Measurements from ENCODE around the gene PPP6R1. TPM values are rescaled to one million over a fixed set of nuclear protein-coding genes. Genes with fewer than 3 reads are reported as not detected.

PPP6R1 gene
- total RNA-seq, 1 experiment from 2014 or later = 172 TPM

DNA sequence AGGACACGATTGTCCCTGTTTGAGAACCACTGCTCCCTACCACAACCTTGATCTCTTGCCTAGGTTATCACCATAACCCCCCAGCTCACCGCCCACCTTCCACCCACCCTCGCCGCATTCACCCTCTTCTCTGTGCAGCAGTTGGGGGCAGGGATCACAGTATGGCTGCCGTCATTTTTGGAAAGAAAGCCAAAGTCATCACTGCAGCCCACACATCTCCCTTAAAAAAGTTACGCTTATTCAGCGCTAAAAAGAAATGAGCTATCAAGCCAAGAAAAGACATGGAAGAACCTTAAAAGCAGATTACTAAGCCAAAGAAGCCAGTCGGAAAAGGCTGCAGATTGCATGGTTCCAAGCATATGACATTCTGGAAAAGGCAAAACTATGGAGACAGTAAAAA is 10.5 kb upstream of the PPP6R1 start:
- ATAC-seq (no peak), DNase-seq (ENCODE audit: low read depth, low spot score) (no peak)
- TF ChIP-seq, protein P1, sequence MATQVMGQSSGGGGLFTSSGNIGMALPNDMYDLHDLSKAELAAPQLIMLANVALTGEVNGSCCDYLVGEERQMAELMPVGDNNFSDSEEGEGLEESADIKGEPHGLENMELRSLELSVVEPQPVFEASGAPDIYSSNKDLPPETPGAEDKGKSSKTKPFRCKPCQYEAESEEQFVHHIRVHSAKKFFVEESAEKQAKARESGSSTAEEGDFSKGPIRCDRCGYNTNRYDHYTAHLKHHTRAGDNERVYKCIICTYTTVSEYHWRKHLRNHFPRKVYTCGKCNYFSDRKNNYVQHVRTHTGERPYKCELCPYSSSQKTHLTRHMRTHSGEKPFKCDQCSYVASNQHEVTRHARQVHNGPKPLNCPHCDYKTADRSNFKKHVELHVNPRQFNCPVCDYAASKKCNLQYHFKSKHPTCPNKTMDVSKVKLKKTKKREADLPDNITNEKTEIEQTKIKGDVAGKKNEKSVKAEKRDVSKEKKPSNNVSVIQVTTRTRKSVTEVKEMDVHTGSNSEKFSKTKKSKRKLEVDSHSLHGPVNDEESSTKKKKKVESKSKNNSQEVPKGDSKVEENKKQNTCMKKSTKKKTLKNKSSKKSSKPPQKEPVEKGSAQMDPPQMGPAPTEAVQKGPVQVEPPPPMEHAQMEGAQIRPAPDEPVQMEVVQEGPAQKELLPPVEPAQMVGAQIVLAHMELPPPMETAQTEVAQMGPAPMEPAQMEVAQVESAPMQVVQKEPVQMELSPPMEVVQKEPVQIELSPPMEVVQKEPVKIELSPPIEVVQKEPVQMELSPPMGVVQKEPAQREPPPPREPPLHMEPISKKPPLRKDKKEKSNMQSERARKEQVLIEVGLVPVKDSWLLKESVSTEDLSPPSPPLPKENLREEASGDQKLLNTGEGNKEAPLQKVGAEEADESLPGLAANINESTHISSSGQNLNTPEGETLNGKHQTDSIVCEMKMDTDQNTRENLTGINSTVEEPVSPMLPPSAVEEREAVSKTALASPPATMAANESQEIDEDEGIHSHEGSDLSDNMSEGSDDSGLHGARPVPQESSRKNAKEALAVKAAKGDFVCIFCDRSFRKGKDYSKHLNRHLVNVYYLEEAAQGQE (IDR thresholded peaks at IDR 0.05; ENCODE audit: insufficient read depth in 1 of 2, low read depth in 2 of 2, low read length in 1 of 2) = no peak
- TF ChIP-seq, protein P2, sequence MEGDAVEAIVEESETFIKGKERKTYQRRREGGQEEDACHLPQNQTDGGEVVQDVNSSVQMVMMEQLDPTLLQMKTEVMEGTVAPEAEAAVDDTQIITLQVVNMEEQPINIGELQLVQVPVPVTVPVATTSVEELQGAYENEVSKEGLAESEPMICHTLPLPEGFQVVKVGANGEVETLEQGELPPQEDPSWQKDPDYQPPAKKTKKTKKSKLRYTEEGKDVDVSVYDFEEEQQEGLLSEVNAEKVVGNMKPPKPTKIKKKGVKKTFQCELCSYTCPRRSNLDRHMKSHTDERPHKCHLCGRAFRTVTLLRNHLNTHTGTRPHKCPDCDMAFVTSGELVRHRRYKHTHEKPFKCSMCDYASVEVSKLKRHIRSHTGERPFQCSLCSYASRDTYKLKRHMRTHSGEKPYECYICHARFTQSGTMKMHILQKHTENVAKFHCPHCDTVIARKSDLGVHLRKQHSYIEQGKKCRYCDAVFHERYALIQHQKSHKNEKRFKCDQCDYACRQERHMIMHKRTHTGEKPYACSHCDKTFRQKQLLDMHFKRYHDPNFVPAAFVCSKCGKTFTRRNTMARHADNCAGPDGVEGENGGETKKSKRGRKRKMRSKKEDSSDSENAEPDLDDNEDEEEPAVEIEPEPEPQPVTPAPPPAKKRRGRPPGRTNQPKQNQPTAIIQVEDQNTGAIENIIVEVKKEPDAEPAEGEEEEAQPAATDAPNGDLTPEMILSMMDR (IDR thresholded peaks at IDR 0.05) = no peak
- no peak for TF ChIP-seq SIN3A (IDR thresholded peaks at IDR 0.05; ENCODE audit: borderline replicate concordance, insufficient read depth, low read depth, low read length)
- TF ChIP-seq TCF7L2 (IDR thresholded peaks at IDR 0.05; ENCODE audit: low read depth, low read length) = no peak
- TF ChIP-seq POLR2AphosphoS5 (IDR thresholded peaks at IDR 0.05; ENCODE audit: low read depth, low read length) = no peak
- BruUV-seq (replicated peaks) = no TSS peak
- no peaks in the 10 kb centered on the region for H3K36me3 ChIP-seq (ENCODE audit: control insufficient read depth, insufficient read depth, low read length)
- CTCF ChIA-PET = no interaction called here
- in situ Hi-C loops (cut with HindIII; ENCODE audit: low pct_unique_long_range_greater_than_20kb, low sequenced_read_pairs) (no loop called here), intact Hi-C loops (cut with micrococcal nuclease; ENCODE audit: unreplicated experiment) (no loop called here)
- no peaks in the 10 kb centered on the region for H3K9me3 ChIP-seq (ENCODE audit: control insufficient read depth, insufficient read depth, low read depth, low read length)
- no peak overlapping the region for H3K4me3 ChIP-seq (ENCODE audit: low read depth in 2 of 2, low read length in 2 of 2)
- no peaks in the 10 kb centered on the region for H3K4me1 ChIP-seq (ENCODE audit: control insufficient read depth, insufficient read depth, low read length)
- H3K27me3 ChIP-seq (ENCODE audit: control insufficient read depth, insufficient read depth, low read length) = no peaks in the 10 kb centered on the region
- POLR2A ChIA-PET = no interaction called here
- no peak overlapping the region for H3K27ac ChIP-seq (ENCODE audit: low read length)

- H3K9me3 ChIP-seq (ENCODE audit: control insufficient read depth, insufficient read depth, low read depth, low read length) = no peaks in the 10 kb centered on the region
- CTCF ChIA-PET = interaction anchor here (0.7 kb wide), 1 partner anchor 12 kb away, joined by 3 read pairs; no protein-coding TSS in a partner anchor
- no peak overlapping the region for H3K4me3 ChIP-seq (ENCODE audit: low read depth in 2 of 2, low read length in 2 of 2)
- no peak overlapping the region for H3K27ac ChIP-seq (ENCODE audit: low read length)
- H3K27me3 ChIP-seq (ENCODE audit: control insufficient read depth, insufficient read depth, low read length) = no peaks in the 10 kb centered on the region
- TF ChIP-seq, protein P2 (IDR thresholded peaks at IDR 0.05) = no peak
- TF ChIP-seq POLR2AphosphoS5 (IDR thresholded peaks at IDR 0.05; ENCODE audit: low read depth, low read length) (no peak), TCF7L2 (IDR thresholded peaks at IDR 0.05; ENCODE audit: low read depth, low read length) (no peak), SIN3A (IDR thresholded peaks at IDR 0.05; ENCODE audit: borderline replicate concordance, insufficient read depth, low read depth, low read length) (no peak)
- TF ChIP-seq, protein P1 (IDR thresholded peaks at IDR 0.05; ENCODE audit: insufficient read depth in 1 of 2, low read depth in 2 of 2, low read length in 1 of 2) = no peak
- H3K36me3 ChIP-seq (ENCODE audit: control insufficient read depth, insufficient read depth, low read length) = no peaks in the 10 kb centered on the region
- in situ Hi-C loops (cut with HindIII; ENCODE audit: low pct_unique_long_range_greater_than_20kb, low sequenced_read_pairs) = no loop called here
- intact Hi-C loops (cut with micrococcal nuclease; ENCODE audit: unreplicated experiment) = no loop called here
- DNase-seq (ENCODE audit: low read depth, low spot score) (no peak), ATAC-seq (no peak)
- POLR2A ChIA-PET = no interaction called here
- H3K4me1 ChIP-seq (ENCODE audit: control insufficient read depth, insufficient read depth, low read length) = no peaks in the 10 kb centered on the region
- BruUV-seq (replicated peaks) = no TSS peak
Observed at GRCh38 chr19:55266840-55267239, 8.0 kb upstream of the PPP6R1 start.

All from Panc1 (cell line).